GM18505 (cell line): ENCODE data around the gene NECTIN4.
A peak's percentile ranks its signal among the peaks of the same experiment; 100 is the strongest.
"Not testable (repeated sequence)": the region's sequence is repeated elsewhere in the genome, so short reads cannot be mapped to it uniquely, and the experiment has no call there.

Experiments used
- ATAC-seq: cut with Tn5 transposase; IDR thresholded peaks from one replicate; pipeline ENCODE4 v1.9.1; 2021; ENCODE audit not compliant: unreplicated experiment
- POLR2A ChIP-seq: IDR thresholded peaks from 4 replicates; pipeline ENCODE4 v1.6.1; 2011; ENCODE audit warnings: borderline replicate concordance; ENCODE audit not compliant: insufficient read depth, insufficient read length; ENCODE audit errors: extremely low read depth

The NECTIN4 gene

GRCh38 chr1:161119092-161119903 lies 29.9 kb upstream of the NECTIN4 start:
- peak; percentile 36 for TF ChIP-seq POLR2A
- no peak for ATAC-seq

- ATAC-seq = peak; percentile 75
- TF ChIP-seq POLR2A = peak; percentile 92
Measured at GRCh38 chr1:161117759-161118581, 28.6 kb upstream of the NECTIN4 start, which contains the start of the genes NIT1 and PFDN2. Gene NIT1, plus strand, starts transcription at chr1:161118105. Its CDS starts 72 bp downstream, at chr1:161118177. Gene PFDN2, minus strand, starts transcription at chr1:161118037. Its CDS starts 11 bp downstream, at chr1:161118026.

GRCh38 chr1:161115961-161116360 lies 26.6 kb upstream of the NECTIN4 start:
- ATAC-seq = not testable (repeated sequence)

DNA sequence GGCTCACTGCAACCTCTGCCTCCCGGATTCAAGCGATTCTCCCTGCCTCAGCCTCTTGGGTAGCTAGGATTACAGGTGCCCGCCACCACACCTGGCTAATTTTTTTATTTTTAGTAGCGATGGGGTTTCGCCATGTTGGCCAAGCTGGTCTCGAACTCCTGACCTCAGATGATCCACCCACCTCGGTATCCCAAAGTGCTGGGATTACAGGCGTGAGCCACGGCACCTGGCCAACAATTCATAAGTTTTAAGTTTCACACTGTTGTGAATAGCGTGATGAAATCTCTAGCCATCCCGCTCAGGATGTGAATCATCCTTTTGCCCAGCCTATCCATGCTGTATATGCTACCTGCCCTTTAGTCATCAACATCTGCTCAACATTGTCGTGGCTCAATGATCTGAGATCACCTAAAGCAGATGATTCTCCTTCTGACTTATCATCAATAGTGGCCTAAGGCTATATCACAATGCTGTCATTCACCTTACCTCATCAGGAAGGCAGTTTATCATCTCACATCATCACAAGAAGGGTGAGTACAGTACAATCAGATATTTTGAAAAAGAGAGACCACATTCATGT lies 25.9 kb upstream of the NECTIN4 start:
- no peak for TF ChIP-seq POLR2A
- ATAC-seq = no peak

DNA sequence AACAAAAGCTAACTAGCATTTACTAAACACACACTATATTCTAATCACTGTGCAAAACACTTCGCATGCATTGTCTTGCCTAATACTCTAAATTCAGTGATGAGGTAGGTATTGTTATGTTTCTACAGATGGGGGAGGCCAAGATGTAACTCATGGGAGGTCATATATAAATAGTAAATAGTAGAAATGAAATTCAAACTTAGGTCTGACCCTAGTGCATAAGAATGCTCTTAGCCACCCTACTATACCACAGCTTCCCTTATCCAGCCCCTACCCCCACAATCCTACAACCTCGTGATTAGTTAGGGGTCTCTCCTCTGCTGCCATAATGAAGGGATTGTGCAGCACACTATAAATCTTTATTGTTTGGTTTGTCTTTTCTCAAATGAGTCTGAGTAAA lies 25.2 kb upstream of the NECTIN4 start:
- ATAC-seq = no peak
- no peak for TF ChIP-seq POLR2A

GRCh38 chr1:161113915-161114314 lies 24.6 kb upstream of the NECTIN4 start:
- ATAC-seq = no peak
- TF ChIP-seq POLR2A = no peak

DNA sequence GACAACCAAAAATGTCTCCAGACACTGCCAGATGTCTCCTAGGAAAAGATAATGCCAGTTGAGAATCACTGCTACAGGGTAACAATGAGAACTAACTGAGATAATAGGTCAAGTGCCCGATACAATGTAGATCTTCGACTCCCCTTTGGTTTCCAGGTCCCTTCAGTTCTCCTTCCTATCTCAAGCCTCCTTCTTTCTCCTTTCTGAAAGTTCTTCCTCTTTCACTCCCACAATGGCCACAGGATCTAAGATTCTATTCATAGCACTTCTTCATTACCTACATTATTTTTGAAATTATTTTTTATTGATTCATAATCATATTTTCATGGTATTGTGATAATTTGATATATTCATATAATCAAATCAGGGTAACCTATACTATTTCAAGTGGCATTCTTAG lies 22.2 kb upstream of the NECTIN4 start:
- ATAC-seq = no peak

DNA sequence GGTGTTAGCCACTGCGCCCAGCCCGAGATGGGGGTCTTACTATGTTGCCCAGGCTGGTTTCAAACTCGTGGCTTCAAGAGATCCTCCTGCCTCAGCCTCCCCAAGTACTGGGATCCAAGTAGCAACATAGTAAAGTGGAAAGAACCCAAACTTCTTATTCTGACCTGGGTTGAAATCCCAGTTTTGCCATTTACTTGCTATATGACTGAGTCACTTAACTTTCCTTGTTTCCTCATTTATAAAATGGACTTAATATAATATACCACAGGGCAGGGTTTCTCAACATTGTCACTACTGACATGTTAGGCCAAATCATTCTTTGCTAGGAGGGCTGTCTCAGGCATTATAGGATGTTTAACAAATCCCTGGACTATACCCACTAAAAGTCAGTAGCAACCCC lies 21.8 kb upstream of the NECTIN4 start:
- no peak for ATAC-seq
- no peak for TF ChIP-seq POLR2A

More for the DNA sequence above, 22.2 kb upstream of the NECTIN4 start:
- TF ChIP-seq POLR2A = no peak

- TF ChIP-seq POLR2A = no peak
- no peak for ATAC-seq
Measured at GRCh38 chr1:161106431-161106830, 17.1 kb upstream of the NECTIN4 start.

DNA sequence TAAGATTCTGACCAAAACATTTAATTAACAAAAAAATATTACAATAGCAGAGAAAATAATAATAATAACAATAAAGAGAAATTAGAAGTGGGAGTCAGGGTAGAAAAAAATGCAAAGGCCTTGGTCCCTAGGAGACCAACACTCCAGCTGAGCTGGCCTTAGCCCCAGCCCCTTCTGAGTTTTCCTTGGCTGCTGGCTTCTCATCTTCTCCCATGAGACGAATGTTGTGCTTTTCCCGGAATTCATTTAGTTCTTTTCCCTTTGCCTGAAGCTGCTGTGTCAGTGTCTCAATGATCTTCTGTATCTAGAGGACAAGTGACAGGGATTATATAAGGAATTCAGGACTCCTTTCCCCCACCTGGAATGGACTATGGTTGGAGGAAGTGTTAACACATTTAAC lies 11.2 kb upstream of the NECTIN4 start:
- TF ChIP-seq POLR2A = no peak
- no peak for ATAC-seq

GRCh38 chr1:161099090-161099802 lies 9.9 kb upstream of the NECTIN4 start:
- no peak for TF ChIP-seq POLR2A
- no peak for ATAC-seq

DNA sequence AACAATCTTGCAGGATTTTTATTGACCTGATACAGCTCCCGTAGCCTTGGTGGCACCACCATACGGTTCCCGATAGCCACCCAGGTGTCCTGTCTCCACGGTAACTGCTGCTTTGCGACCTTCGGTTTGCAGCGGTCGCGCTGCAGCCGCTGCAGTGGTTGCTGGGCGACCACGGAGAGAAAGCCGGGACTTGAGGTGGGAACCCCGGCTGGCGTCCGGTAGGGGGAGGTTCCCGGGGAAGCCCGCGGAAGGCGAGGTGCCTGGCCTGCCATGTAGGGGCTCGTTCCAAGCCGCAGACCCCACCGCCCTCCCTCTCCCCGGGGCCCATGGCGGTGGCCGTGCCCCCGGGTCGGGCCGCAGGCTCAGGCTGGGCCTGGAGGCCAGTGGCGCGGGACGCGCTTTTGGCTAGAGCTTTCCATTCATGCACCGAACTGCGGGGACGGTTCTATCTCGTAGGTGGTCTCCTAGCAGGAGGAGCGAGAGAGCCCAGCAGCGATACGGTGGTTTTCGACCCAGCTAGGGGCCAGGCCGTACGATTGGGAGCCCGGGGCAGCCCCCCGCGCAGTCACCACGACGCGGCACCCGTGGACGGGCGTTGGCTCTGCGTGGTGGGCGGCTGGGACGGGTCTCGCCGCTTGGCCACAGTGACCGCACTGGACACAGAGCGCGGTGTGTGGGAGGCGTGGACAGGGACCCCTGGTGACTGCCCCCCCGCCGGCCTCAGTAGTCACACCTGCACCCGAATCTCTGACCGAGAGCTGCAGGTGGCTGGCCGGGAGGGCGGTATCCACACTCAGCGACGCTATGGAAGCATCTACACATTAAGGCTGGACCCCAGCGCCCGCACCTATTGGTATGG lies 9.1 kb upstream of the NECTIN4 start, which contains the start of gene KLHDC9:
Gene KLHDC9 (plus strand): TSS at position 152 of the 859 bp plus-strand sequence. CDS start 175 bp downstream, at position 327.
- no peak for TF ChIP-seq POLR2A
- ATAC-seq = peak; percentile 57
